H1 (cell line): ENCODE data around the gene METTL1. TPM values are rescaled to one million over a fixed set of nuclear protein-coding genes. Genes with fewer than 3 reads are reported as not detected.

Experiments used
- BRCA1 ChIP-seq: IDR thresholded peaks from 2 replicates; pipeline ENCODE4 v1.6.1; 2012; ENCODE audit warnings: low read depth, low read length, improper control_type of control experiment
- CEBPB ChIP-seq: IDR thresholded peaks from 2 replicates; pipeline ENCODE4 v1.6.1; 2012; ENCODE audit warnings: low read depth, low read length
- CHD1 ChIP-seq: IDR thresholded peaks from 2 replicates; pipeline ENCODE4 v1.6.1; 2012; ENCODE audit warnings: low read depth, low read length, improper control_type of control experiment
- CTCF ChIP-seq, 3 experiments: IDR thresholded peaks; 1 replicate in 2 of 3; 2 replicates in 1 of 3; pipeline versions ENCODE4 v1.5.1 to v1.6.1; 2011; ENCODE audit warnings: low read length in 3 of 3, mild to moderate bottlenecking in 3 of 3, inconsistent platforms in 2 of 3, low read depth in 1 of 3, moderate library complexity in 1 of 3; ENCODE audit not compliant: insufficient read depth in 1 of 3; ENCODE audit errors: control extremely low read depth in 1 of 3
- RFX5 ChIP-seq: IDR thresholded peaks from 2 replicates; pipeline ENCODE4 v1.6.1; 2011; ENCODE audit warnings: low read depth, low read length, improper control_type of control experiment, borderline replicate concordance
- SP4 ChIP-seq: IDR thresholded peaks from 2 replicates; pipeline ENCODE4 v1.6.1; 2012; ENCODE audit warnings: low read length, inconsistent platforms
- polyA plus RNA-seq, 7 experiments: library from polyadenylated mRNA; depleted of rRNA in 3 of 7; stranded (reverse) in 5 of 7; unstranded in 2 of 7; fragments of >200 nt in 5 of 7; fragments of 200-250 nt in 2 of 7; gene quantifications; 1 replicate in 5 of 7; 2 replicates in 1 of 7; 4 replicates in 1 of 7; pipeline versions ENCODE4 v1.2.1 to v1.2.3, GENCODE V29; 2011 to 2013; ENCODE audit warnings: missing spikeins in 2 of 7, mixed read lengths in 2 of 7
- total RNA-seq: library from RNA; stranded (reverse); fragmentation: NEBNext Ultra II Directional; extraction: Animal tissue kit (Norgen Biotek cat#: 25700); gene quantifications from 2 replicates; pipeline ENCODE4 v1.2.1, GENCODE V29; 2021

Gene METTL1
- total and polyA plus RNA-seq, 2 of the 8 experiments (the other 6 are each of a cell fraction or from before 2014, with no cell fraction given): 40.5 to 46.0 TPM

DNA sequence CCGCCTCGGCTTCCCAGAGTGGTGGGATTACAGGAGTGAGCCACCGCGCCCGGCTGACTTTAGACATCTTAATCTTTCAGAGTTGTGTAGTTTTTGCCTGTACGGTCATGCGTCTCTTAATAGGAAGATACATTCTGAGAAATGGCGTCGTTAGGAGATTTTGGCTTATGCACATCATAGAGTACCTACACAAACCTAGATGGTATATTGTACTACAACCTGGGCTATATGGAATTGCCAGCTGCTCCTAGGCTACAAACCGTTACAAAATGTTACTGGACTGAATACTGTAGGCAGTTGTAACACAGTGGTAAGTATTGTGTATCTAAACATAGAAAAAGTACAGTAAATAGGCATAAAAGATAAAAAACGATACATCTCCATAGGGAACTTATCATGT lies 12.0 kb upstream of the METTL1 start (continued):
- TF ChIP-seq CTCF (IDR thresholded peaks at IDR 0.05; ENCODE audit: control extremely low read depth in 1 of 3, insufficient read depth in 1 of 3, low read depth in 1 of 3, low read length in 3 of 3): no peak
- no peak for TF ChIP-seq SP4
- no peak for TF ChIP-seq CEBPB
- no peak for TF ChIP-seq CHD1
- TF ChIP-seq RFX5: no peak
- no peak for TF ChIP-seq BRCA1
- TF ChIP-seq, all 59 proteins: peak for 0
